ENCODE results near the gene BCL2L11.

GRCh38 chr2:111208639-111209038, 87.9 kb downstream of the BCL2L11 start:
- TF ChIP-seq BMI1 (IDR thresholded peaks at IDR 0.05; ENCODE audit: borderline replicate concordance) (no peak), RFX5 (IDR thresholded peaks at IDR 0.05; ENCODE audit: low read depth, low read length) (no peak), POLR2A (IDR thresholded peaks at IDR 0.05; ENCODE audit: low read depth, low read length) (no peak)
- TF ChIP-seq, protein P1, sequence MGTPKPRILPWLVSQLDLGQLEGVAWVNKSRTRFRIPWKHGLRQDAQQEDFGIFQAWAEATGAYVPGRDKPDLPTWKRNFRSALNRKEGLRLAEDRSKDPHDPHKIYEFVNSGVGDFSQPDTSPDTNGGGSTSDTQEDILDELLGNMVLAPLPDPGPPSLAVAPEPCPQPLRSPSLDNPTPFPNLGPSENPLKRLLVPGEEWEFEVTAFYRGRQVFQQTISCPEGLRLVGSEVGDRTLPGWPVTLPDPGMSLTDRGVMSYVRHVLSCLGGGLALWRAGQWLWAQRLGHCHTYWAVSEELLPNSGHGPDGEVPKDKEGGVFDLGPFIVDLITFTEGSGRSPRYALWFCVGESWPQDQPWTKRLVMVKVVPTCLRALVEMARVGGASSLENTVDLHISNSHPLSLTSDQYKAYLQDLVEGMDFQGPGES (IDR thresholded peaks at IDR 0.05): no peak

Data from GM12878 (cell line).